GM21825 (cell line): ENCODE results near the gene RNF149.
"Not testable (repeated sequence)": the region's sequence is repeated elsewhere in the genome, so short reads cannot be mapped to it uniquely, and the experiment has no call there.

Experiments used
- ATAC-seq: cut with Tn5 transposase; IDR thresholded peaks from one replicate; pipeline ENCODE4 v1.9.1; 2021; ENCODE audit warnings: mild to moderate bottlenecking, moderate library complexity; ENCODE audit not compliant: unreplicated experiment

RNF149 gene

DNA sequence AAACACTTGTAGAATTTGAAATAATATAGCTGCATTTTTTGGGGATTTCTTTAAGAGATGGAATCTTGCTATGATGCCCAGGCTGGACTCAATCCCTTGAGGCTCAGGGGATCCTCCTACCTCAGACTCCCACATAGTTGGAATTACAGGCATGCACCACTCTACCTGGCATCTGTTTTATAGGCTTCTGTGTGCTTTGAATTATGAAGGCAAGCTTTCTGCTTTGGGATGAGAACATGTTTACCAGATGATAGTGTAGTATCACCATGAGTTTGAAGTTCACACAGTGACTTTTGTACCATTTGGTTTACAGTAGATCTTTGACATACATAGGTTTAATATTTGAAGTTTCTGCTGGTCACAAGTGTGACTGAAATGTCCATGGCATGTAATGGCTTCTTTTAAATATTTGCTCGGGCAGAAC, 45.1 kb downstream of the RNF149 start:
- no peak for ATAC-seq

DNA sequence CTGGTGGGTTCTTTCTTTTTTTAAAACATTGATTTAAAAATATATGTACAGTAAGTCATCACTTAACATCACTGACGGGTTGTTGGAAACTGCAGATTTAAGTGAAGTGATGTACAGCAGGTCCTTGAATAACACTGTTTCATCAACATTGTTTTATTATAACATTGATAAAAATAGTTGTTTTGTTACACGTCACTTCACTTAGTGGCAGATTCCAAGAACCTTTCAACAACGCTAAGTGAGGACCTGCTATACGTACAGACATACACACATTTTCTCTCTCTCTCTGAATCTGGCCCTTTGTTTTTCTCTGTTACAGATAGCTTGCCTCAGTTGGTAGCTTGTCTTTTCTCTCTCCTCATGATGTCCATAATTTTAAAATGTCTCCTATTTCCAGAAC, 46.4 kb downstream of the RNF149 start:
- no peak for ATAC-seq

DNA sequence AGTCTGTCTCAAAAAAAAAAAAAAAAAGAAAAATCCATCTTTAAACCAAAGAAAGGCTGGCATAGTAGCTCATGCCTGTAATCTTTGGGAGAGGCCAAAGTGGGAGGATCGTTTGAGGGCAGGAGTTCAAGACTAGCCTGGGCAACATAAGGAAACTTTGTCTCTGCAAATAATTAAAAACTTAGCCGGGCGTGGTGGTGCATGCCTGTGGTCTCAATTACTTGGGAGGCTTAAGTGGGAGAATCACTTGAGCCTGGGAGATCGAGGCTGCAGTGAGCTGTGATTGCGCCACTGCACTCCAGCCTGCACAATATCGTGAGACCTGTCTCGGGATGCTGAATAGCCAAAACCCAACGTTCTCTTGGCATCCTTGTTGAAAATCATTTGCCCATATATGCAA, 49.7 kb downstream of the RNF149 start:
- ATAC-seq: no peak

DNA sequence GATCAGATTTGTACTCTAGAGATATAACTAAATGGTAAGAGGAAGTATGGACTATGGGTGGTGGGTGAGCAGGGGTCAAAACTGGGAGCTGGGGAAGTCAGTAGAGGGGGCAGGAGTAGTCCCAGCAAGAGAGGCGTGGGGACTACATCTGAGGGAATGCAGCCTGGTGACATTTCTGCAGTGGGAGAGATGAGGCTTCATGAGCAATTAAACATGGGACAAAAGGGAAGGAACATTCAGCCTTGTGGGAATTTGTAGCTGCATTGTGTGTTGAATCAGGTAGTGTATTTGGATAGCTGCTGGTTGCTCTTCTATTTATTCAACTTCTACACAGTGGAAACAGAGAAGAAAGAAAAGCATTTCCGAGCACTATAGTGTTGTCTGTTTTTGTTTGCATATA, 52.2 kb downstream of the RNF149 start:
- no peak for ATAC-seq

DNA sequence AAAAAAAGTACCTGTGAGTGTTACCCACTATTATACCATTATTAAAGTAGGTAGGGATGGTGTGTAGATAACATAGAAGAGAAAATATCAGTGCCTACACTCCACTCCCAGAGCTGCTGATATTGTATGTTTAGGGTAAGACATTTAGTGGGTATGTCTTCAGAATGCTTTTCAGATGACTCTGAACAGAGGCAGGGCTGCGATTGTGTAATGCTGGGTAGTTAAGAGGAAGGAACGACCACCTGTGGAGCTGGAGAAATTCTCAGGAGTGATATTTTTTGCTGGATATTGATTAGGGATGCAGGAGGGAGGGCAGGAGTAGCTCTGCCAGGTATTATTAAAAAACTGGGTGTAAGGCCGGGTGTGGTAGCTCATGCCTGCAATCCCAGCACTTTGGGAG, 53.0 kb downstream of the RNF149 start:
- ATAC-seq: no peak

DNA sequence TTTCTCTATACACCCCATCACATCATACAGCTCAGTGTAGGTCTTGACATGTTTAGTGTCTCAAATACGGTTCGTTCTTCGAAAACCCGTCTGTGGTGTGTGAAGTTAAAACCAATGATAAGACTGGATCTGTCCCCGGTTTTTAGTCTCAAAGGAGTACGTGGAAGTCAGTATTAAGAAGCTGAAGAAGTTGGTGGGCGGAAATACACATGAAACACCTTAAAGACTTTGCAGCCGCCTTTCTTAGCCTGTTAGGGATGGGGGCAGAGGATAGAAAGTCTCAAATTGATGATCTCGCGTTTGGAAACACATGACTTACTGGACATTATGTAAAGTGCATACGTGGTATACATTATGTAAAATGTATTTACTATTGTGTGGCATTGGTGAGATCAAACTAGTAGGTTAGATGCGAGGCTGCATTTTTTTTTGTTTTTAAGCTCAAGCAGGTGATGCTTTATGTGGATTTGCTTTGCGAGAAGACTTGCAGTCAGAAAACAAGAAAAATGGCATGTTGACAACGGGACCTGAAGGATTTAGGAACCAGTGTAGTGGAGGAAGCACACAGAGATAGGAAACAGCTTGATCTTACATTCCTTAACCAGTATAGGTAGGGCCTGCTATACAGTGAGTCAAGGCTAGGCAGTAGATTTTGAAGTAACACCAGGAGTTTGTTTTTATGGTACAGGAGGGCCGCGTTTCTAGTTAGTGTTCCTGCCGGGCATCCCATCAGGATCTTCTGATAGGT, 54.6 kb downstream of the RNF149 start:
- no peak for ATAC-seq

DNA sequence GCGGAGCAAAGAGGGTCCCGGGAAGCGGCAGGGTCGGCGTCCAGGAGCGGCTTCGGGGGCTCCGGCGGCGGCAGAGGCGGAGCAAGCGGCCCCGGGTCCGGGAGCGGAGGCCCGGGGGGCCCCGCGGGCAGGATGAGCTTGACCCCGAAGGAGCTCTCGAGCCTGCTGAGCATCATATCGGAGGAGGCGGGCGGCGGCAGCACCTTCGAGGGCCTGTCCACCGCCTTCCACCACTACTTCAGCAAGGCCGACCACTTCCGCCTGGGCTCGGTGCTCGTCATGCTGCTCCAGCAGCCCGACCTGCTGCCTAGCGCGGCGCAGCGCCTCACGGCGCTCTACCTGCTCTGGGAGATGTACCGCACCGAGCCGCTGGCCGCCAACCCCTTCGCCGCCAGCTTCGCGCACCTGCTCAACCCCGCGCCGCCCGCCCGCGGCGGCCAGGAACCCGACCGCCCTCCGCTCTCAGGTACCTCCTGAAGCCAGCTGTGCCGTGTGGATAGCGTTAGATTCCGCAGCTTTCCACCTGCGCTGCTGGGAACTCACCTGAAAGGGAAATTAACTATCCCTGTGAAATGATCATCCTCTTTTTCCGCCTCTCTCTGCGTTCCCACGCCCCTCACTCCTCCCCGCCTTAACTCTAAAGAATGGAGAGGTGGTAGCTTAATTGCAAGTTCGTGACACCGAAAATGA, 55.3 kb downstream of the RNF149 start:
- ATAC-seq: peak; percentile 50

DNA sequence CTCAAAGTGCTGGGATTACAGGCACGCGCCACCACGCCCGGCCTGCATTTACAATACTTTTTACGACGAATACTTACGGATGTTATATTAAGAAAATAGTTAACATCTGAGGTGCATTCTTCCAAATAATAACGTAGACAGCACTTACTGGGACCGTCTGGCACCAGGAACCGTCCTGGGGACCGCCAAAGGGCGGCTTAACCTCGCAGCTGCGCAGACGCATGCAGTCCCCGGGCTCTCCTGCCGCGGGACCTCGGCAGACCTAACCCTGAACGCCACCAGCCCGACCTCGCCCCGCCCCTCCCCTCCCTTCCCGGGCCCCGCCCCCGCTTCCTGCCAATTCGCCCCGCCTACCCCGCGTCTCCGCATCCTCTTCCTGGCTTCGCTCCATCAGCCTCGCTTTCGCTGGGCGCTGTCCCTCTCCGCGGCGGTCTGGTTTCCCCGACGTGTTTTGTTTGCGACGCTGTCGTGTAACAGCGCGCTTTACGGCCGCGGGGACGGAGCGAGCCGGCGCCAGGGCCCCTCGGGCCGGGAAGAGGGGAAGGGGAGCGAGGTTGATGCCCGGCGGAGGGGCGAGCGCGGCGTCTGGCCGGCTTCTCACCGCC, 56.0 kb downstream of the RNF149 start, which contains the start of gene CNOT11:
CNOT11 (plus strand) TSS at position 479 of the 605 bp plus-strand sequence; CDS start at position 558, 79 bp downstream.
- ATAC-seq: peak; percentile 87

DNA sequence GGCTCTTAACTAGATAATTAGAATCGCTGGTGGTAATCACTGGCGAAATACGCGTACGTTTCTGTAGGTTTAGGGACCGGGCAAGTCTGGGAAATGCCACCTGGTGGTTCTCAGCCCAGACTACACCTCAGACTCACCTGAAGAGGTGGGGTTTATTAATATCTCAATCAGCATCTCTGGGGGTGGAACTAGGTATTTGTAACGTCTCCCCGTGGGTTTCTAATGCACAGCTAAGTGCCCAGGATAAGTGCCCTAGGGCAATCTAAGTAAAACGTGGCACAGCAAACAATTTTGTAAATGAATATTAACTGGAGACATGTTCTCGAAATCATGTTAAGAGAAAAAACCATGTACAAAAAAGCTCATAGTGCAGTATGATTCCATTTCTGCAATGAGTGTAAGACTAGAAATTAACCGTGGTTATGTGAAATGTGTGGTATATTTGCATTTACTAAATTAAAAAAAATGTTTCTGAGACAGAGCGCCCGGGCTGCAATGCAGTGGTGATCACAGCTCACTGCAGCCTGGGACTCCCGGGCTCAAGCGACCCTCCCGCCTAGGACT, 56.6 kb downstream of the RNF149 start:
- ATAC-seq: peak; percentile 45

DNA sequence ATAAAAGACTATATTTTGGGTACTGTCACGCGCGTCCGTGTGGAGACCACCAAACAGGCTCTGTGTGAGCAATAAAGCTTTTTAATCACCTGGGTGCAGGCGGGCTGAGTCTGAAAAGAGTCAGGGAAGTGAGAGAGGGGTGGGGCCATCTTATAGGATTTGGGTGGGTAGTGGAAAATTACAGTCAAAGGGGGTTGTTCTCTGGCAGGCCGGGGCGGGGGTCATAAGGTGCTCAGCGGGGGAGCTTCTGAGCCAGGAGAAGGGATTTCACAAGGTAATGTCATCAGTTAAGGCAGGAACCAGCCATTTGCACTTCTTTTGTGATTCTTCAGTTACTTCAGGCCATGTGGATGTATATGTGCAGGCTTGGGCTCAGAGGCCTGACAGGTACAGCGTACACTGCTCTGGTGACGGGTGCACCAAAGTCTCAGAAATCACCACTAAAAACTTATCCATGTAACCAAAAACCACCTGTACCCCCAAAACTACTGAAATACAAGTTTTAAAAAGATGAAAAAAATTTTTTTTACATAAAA, 57.2 kb downstream of the RNF149 start:
- ATAC-seq: not testable (repeated sequence)

DNA sequence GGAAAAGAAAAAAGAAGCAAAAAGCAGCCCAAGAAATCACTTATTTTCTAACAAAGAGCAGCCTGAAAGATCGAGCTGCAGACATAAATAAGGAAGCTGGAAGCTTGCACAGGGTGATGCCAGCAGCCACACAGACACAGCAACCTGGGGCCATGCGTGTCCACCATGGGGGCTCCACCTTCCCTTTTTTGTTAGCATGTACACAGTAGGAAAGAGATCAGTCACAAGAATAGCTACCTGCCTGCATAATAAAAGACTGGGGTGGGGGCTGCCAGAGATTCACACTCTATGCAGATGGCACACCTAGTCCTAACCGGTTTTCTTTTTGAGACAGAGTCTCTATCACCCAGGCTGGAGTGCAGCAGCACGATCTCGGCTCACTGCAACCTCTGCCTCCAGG, 58.7 kb downstream of the RNF149 start:
- no peak for ATAC-seq

DNA sequence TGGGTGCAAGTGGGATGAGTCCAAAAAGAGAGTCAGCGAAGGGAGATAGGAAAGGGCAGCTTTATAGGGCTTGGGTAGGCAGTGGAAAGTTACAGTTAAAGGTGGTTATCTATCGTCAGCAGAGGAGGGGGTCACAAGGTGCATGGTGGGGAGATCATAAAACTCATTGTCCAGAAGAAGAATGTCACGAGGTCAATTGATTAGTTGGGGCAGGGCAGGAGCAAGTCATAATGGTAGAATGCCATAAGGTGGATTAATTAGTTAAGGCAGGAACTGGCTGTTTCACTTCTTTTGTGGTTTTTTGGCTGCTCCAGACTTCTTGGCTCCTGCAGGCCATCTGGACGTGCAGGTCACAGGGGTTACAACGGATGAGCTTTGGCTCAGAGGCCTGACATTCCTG, 59.7 kb downstream of the RNF149 start:
- ATAC-seq: not testable (repeated sequence)

DNA sequence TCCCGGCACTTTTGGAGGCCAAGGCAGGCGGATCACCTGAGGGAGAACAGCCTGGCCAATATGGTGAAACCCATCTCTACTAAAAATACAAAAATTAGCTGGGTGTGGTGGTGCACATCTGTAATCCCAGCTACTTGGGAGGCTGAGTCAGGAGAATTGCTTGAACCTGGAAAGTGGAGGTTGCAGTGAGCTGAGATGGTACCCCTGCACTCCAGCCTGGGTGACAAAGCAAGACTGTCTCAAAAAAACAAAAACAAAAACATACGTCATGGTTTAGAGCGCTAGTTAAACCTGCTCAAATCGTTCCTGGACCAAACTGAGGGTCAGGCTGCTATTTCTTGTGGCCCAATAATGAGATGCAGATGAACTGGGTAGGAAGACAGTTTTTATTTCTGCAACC, 63.0 kb downstream of the RNF149 start:
- ATAC-seq: not testable (repeated sequence)

DNA sequence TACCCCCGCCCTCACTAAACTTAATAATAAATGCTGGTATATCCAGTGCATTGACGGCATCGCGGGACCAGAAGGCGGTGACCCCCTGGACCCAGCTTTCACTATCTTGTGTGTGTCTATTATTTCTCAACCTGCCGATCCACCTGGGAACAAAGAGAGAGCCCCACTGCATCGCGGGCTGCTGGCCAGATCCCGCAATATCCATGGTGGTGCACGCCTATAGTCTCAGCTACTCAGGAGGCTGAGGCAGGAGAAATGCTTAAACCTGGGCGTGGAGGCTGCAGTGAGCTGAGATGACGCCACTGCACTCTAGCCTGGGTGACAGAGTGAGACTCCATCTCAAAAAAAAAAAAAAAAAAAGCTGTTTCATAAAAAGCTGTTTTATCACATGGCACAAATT, 63.6 kb downstream of the RNF149 start:
- ATAC-seq: not testable (repeated sequence)

DNA sequence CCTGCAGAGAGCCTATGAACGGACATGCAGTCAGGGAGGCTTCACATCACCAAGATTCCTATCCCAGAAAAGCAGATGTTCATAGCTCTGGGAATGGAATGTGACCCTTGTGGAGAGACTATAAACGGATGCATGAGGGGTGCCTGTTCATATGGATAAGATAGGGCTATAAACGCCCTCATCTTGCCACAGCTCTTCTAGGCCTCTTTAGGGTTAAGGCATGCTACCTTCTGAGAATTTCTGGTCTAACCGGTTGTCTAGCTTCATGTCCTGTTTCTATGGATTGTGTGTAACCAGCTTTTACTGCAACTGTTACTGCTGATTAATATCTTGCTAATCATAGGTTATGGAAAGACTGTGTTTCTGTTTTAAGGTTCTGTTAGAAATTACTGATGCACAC, 64.1 kb downstream of the RNF149 start:
- ATAC-seq: not testable (repeated sequence)

DNA sequence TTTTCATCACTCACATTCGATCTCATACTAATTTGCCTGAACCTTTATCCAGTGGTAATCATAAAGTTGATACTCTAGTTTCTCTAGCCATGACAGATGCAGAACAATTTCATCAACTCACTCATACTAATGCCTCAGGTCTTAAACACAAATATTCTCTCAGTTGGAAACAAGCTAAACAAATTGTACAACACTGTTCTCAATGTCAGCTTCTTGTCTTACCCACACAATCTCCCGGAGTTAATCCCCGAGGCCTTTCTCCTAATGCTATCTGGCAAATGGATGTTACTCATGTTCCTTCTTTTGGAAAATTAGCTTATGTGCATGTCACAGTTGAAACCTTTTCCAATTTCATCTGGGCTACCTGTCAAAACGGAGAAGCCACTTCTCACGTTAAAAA, 67.3 kb downstream of the RNF149 start:
- ATAC-seq: no peak

DNA sequence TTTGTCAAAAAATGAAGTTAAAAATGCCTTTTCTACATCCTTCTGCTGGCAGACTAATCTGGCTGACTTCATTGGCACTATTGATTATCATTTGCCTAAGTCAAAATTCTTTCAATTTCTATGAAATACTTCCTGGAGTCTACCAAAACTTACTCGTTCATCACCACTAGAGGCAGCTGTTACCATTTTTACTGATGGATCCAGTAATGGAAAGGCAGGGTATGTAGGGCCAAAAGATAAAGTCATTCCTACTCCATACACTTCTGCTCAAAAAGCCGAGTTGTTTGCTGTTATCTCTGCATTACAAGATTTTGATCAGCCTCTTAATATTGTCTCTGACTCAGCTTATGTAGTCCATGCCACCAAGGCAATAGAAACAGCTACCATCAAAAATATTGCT, 67.8 kb downstream of the RNF149 start:
- not testable (repeated sequence) for ATAC-seq

DNA sequence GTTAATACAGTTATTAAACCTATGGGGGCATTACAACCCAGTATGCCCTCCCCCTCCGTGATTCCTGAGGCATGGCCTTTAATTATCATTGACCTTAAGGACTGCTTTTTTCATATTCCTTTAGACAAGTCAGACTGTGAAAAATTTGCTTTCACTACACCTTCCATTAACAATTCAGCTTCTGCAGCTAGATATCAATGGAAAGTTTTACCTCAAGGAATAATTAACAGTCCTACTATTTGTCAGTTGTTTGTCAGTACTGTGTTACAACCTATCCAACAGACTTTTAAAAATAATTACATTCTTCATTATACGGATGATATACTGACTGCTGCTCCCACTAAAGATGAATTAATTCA, 68.8 kb downstream of the RNF149 start:
- ATAC-seq: not testable (repeated sequence)

DNA sequence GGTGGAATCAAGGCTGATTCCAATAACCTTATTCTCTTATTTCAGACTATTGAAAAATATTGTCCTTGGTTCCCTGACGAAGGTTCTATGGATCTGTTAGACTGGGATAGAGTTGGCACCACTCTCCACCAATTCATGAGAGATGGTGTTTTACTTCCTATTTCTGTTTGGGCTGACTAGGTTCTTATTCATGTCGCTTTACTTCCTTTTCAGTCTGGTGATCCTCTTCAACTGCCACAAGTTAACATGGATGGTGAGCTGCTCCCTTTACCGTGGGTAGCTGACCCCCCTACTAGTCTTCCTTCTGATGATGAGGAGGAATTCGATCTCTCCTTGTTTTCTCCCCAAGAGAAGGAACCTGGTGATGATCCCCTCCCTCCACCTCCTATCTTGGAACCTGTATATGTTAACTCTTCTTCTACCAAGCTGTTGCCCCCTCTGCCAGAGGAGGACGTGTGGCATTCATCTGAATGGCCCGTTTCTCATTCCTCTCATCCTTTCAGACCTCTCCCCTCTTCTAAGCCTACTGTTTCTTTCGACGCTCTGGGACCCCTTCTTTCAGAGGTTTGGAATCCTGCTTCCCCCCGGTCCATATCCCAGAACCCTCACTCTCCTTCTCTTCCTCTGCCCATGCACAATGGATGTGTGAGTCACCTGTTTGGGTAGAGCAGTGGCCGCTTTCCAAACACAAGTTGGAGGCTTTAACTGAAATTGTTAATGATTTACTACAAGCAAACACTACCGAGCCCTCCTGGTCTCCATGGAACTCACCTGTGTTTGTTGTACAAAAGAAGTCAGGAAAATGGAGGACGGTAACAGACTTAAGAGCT, 69.4 kb downstream of the RNF149 start:
- no peak for ATAC-seq

DNA sequence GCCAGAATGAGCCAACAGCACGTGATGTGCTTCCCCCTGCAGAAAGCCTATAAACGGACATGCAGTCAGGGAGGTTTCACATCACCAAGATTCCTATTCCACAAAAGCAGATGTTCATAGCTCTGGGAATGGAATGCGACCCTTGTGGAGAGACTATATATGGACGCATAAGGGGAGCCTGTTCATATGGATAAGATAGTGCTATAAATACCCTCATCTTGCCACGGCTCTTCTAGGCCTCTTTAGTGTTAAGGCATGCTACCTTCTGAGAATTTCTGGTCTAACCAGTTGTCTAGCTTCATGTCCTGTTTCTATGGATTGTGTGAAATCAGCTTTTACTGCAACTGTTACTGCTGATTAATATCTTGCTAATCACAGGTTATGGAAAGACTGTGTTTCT, 70.6 kb downstream of the RNF149 start:
- ATAC-seq: not testable (repeated sequence)
